Measurements from ENCODE around the gene ZCCHC4.
A peak's percentile ranks its signal among the peaks of the same experiment; 100 is the strongest.

DNA sequence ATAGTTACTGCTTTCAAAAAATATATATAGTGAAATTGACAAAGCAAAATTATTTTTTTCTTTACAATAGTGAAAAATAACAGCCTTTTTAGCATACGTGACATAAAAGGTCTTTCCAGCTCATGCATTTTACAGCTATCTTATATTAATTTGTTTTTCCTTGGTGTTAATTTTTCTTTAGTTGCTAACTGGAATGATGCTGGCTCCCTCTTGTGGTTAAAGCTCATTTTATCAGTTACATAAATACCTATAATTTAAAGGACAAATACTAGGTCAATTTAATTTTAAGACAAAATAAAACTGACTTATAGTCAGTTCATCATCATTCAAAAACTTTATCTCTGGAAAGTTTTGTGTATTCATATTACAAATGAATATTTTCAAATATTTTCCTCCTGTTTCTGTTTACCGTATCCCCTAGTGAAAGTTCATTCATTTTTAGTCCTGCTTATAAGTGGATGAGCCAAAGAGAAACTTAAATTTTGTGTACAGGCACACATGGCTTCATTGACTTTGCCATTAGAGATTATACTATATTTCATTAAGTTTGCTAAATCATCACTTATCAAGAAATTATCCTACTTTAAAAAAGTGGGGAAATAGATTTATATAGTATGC lies 54.5 kb downstream of the ZCCHC4 start:
- TF ChIP-seq, protein P1, sequence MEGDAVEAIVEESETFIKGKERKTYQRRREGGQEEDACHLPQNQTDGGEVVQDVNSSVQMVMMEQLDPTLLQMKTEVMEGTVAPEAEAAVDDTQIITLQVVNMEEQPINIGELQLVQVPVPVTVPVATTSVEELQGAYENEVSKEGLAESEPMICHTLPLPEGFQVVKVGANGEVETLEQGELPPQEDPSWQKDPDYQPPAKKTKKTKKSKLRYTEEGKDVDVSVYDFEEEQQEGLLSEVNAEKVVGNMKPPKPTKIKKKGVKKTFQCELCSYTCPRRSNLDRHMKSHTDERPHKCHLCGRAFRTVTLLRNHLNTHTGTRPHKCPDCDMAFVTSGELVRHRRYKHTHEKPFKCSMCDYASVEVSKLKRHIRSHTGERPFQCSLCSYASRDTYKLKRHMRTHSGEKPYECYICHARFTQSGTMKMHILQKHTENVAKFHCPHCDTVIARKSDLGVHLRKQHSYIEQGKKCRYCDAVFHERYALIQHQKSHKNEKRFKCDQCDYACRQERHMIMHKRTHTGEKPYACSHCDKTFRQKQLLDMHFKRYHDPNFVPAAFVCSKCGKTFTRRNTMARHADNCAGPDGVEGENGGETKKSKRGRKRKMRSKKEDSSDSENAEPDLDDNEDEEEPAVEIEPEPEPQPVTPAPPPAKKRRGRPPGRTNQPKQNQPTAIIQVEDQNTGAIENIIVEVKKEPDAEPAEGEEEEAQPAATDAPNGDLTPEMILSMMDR (IDR thresholded peaks at IDR 0.05): peak in 4 of 5 experiments; percentile 28 to 45 (median 38)
- no peak for TF ChIP-seq EP300 (IDR thresholded peaks at IDR 0.05)
- no peak for TF ChIP-seq POLR2A (IDR thresholded peaks at IDR 0.05)
